PC-3 (cell line): ENCODE results near the gene NPAS2. TPM values are rescaled to one million over a fixed set of nuclear protein-coding genes. Genes with fewer than 3 reads are reported as not detected.

Experiments
- ATAC-seq: fragments of 200-7000 bp; cut with Tn5 transposase; 2 replicates; pipeline ENCODE4 v1.9.1; 2020; ENCODE audit warnings: mild to moderate bottlenecking, moderate library complexity
- BruUV-seq: library from RNA; stranded (reverse); fragments of 400-500 nt; replicated peaks from 2 replicates; lab custom pipeline; 2021; lab: Mats Ljungman, UMichigan
- CTCF ChIA-PET: fragments of 300-600 bp; sonication (Branson Sonifier 250); formaldehyde crosslinking; loops from one replicate; lab custom pipeline; 2022; ENCODE audit warnings: antibody characterized with exemption; lab: Charles Lee
- POLR2A ChIA-PET: fragments of 300-600 bp; sonication (Branson Sonifier 250); formaldehyde crosslinking; loops from one replicate; lab custom pipeline; 2022; ENCODE audit warnings: antibody characterized with exemption; ENCODE audit not compliant: unreplicated experiment; lab: Charles Lee
- DNase-seq: peaks from one replicate; pipeline ENCODE4 v3.0.0-alpha.2; 2015
- H2AFZ ChIP-seq: fragments of 300-600 bp; sonication (generic); 2 replicates; pipeline ENCODE4 v1.6.0; 2016; ENCODE audit warnings: antibody characterized with exemption, low read length
- H3F3A ChIP-seq: fragments of 300-600 bp; sonication (generic); one replicate; pipeline ENCODE4 v1.6.0; 2017; ENCODE audit warnings: antibody characterized with exemption, low read length, control low read depth, mild to moderate bottlenecking; ENCODE audit not compliant: unreplicated experiment
- H3K27ac ChIP-seq: fragments of 300-600 bp; sonication (generic); 2 replicates; pipeline ENCODE4 v1.5.1; 2016; ENCODE audit warnings: mild to moderate bottlenecking, low read length
- H3K27me3 ChIP-seq: fragments of 300-600 bp; sonication (generic); 2 replicates; pipeline ENCODE4 v1.6.1; 2016; ENCODE audit warnings: low read length, mixed read lengths
- H3K36me3 ChIP-seq: fragments of 300-600 bp; sonication (generic); 2 replicates; pipeline ENCODE4 v1.6.1; 2016; ENCODE audit warnings: low read depth, mixed run types, low read length, mixed read lengths
- H3K4me1 ChIP-seq: fragments of 300-600 bp; sonication (generic); 2 replicates; pipeline ENCODE4 v1.5.1; 2016; ENCODE audit warnings: low read length; ENCODE audit not compliant: insufficient read depth
- H3K4me2 ChIP-seq: fragments of 300-600 bp; sonication (generic); 2 replicates; pipeline ENCODE4 v1.6.0; 2016; ENCODE audit warnings: low read length
- H3K4me3 ChIP-seq: fragments of 300-600 bp; sonication (generic); 2 replicates; pipeline ENCODE4 v1.5.1; 2016; ENCODE audit warnings: mild to moderate bottlenecking, low read length, mixed read lengths
- H3K79me2 ChIP-seq: fragments of 300-600 bp; sonication (generic); 2 replicates; pipeline ENCODE4 v1.6.1; 2017; ENCODE audit warnings: low read length, mixed read lengths
- H3K9ac ChIP-seq: fragments of 300-600 bp; sonication (generic); 2 replicates; pipeline ENCODE4 v1.6.0; 2016; ENCODE audit warnings: mild to moderate bottlenecking, low read length
- H3K9me2 ChIP-seq: fragments of 300-600 bp; sonication (generic); replicated peaks from 2 replicates; pipeline ENCODE4 v1.6.1; 2016; ENCODE audit warnings: mixed run types, low read length, mixed read lengths
- H3K9me3 ChIP-seq: fragments of 300-600 bp; sonication (generic); 2 replicates; pipeline ENCODE4 v1.6.1; 2016; ENCODE audit warnings: low read length, mixed read lengths
- H4K20me1 ChIP-seq: fragments of 300-600 bp; sonication (generic); 2 replicates; pipeline ENCODE4 v1.6.1; 2016; ENCODE audit warnings: low read length, mixed read lengths
- EZH2 ChIP-seq: fragments of 300-600 bp; sonication (generic); IDR thresholded peaks from one replicate; pipeline ENCODE4 v1.6.1; 2017; ENCODE audit warnings: antibody characterized with exemption, mild to moderate bottlenecking, low read length; ENCODE audit not compliant: unreplicated experiment
- EZH2phosphoT487 ChIP-seq: fragments of 300-600 bp; sonication (generic); IDR thresholded peaks from 2 replicates; pipeline ENCODE4 v1.6.1; 2018; ENCODE audit warnings: mild to moderate bottlenecking, antibody characterized with exemption, low read length, borderline replicate concordance
- intact Hi-C: fragments of 100-400 bp; cut with micrococcal nuclease; formaldehyde crosslinking; loops from 2 replicates; pipeline ENCODE4 v1.9.0; 2023
- total RNA-seq: library from RNA; depleted of rRNA; stranded (reverse); fragments of >200 nt; gene quantifications from 2 replicates; pipeline ENCODE4 v1.2.3, GENCODE V29; 2014
- TF ChIP-seq, protein P1 (sequence below): fragments of 300-600 bp; sonication (generic); conservative IDR thresholded peaks from 2 replicates; pipeline ENCODE4 v1.5.1; 2017; ENCODE audit warnings: antibody characterized with exemption, low read depth, mild to moderate bottlenecking, low read length

The NPAS2 gene
- total RNA-seq, 1 experiment from 2014 or later: 55.4 TPM

DNA sequence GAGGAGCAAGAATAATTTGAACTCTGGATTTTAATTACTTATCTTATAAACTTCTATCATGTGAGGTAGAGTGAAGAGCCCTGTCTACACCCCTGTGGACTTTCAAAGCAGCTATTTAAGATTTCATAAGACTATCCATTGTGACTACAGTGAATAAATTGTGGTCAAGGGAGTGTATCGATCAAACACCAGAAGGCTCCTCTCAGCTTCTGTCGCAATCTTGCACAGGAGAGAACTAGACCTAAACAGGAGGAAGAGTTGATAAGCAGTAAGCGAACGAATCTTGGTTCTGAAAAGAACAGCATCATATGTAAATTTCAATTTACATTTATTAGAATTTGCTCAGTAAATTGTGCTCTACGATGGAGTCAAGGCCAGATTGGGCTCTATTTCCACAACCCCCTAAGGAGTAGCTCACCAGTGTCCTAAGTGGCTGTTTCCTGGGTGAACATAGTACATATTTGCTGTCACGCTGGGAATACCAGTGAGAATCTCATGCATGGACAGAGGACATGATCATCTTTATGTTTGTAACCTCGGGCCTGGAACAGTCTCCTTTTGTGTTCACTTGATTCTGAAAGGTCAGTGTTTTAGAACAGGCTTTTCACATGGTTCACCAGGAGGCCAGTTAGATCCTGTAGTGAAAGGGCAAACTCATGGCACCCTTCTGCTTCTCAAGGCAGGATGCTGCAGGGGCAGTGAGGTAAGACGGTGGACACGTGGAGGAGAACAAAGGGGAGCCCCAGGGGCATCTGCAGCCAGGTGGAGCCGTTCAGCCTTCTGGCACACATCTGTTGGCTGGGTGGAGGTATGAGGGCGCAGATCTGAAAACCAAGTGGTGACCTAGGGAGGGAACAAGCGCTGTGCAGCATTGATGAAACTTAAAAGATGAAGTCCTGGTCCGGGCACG, 33.3 kb downstream of the NPAS2 start:
- Histone ChIP-seq H3K36me3 (peaks cover 16% of the 10 kb centered on the region), H3K9me3 (no peaks in the 10 kb centered on the region), H3K27ac (peak overlapping the region; percentile 89), H3K27me3 (no peaks in the 10 kb centered on the region), H3K4me1 (peaks cover 54% of the 10 kb centered on the region), H3K4me3 (no peak overlapping the region), H3K9ac (peak overlapping the region; percentile 57), H3K9me2 (no peaks in the 10 kb centered on the region), H3F3A (peaks cover 18% of the 10 kb centered on the region), H3K4me2 (no peak overlapping the region), H3K79me2 (peaks cover 82% of the 10 kb centered on the region), H4K20me1 (0 out of 2 replicates have a peak, but pooled peaks cover 11% of the 10 kb centered on the region), H2AFZ (no peak overlapping the region)
- ATAC-seq: no peak
- DNase-seq: peak; percentile 34
- BruUV-seq: no TSS peak
- ChIA-PET POLR2A (no interaction called here), CTCF (interaction anchor here (0.6 kb wide), 1 partner anchor 15 kb away, joined by 5 read pairs; no protein-coding TSS in a partner anchor)
- TF ChIP-seq, protein P1, sequence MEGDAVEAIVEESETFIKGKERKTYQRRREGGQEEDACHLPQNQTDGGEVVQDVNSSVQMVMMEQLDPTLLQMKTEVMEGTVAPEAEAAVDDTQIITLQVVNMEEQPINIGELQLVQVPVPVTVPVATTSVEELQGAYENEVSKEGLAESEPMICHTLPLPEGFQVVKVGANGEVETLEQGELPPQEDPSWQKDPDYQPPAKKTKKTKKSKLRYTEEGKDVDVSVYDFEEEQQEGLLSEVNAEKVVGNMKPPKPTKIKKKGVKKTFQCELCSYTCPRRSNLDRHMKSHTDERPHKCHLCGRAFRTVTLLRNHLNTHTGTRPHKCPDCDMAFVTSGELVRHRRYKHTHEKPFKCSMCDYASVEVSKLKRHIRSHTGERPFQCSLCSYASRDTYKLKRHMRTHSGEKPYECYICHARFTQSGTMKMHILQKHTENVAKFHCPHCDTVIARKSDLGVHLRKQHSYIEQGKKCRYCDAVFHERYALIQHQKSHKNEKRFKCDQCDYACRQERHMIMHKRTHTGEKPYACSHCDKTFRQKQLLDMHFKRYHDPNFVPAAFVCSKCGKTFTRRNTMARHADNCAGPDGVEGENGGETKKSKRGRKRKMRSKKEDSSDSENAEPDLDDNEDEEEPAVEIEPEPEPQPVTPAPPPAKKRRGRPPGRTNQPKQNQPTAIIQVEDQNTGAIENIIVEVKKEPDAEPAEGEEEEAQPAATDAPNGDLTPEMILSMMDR: peak; percentile 28; the same call in 1 of the 2 replicates
- TF ChIP-seq EZH2: no peak
- intact Hi-C loops: no loop called here

DNA sequence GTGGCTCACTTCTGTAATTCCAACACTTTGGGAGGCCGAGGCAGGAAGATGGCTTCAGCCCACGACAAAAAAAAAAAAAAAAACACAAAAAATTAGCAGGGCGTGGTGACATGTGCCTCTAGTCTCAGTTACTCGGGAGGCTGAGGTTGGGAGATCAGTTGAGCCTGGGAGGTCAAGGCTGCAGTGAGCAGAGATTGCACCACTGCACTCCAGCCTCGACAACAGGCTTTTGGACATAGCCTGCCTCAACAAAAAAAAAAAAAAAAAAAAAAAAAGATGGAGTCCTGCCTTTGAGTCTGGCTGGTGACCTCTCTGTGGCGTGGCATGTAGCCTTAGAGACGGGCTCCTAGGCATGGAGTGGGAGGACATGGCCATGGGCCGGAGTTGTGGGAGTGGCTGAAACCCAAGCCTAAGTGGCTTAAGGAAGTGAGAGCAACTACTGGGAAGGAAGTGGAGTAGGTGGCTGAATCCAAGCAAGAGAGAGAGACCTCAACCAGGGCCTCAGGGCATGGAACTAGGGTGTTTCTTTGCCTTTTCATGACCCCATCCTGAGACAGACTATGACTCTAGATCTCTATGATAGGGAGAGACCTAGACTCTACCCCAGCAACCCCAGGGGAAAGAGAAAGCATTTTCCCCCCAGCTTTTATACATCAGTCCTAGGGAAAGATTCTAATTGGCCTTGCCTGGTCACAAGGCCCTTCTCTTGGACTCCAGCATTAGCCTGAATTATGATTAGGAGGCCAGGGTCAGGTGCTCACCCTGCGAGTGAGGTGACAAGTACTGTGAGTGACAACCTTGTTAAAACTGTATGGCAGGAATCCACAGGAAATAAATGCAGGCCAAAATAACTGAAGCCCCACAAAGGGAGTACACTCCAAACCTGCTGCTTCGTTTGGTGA, 34.2 kb downstream of the NPAS2 start:
- Histone ChIP-seq H3K9me2 (no peaks in the 10 kb centered on the region), H3K27me3 (no peaks in the 10 kb centered on the region), H2AFZ (no peak overlapping the region), H3K36me3 (peaks cover 11% of the 10 kb centered on the region), H3K4me3 (no peak overlapping the region), H3K4me2 (peak overlapping the region; percentile 32), H3K4me1 (peaks cover 60% of the 10 kb centered on the region), H4K20me1 (0 out of 2 replicates have a peak, but pooled peaks cover 5% of the 10 kb centered on the region), H3K9me3 (no peaks in the 10 kb centered on the region), H3K9ac (peak overlapping the region; percentile 57), H3K27ac (peak overlapping the region; percentile 89), H3K79me2 (peaks cover 82% of the 10 kb centered on the region), H3F3A (peaks cover 20% of the 10 kb centered on the region)
- CTCF ChIA-PET: no interaction called here
- POLR2A ChIA-PET: no interaction called here
- no TSS peak for BruUV-seq
- peak; percentile 56 for DNase-seq
- TF ChIP-seq EZH2 (no peak), EZH2phosphoT487 (no peak)
- TF ChIP-seq, protein P1: no peak
- intact Hi-C loops: no loop called here
- ATAC-seq: peak; percentile 3; the same call in 1 of the 2 replicates
